H9 (cell line): ENCODE measurements around the gene CFAP299. TPM values are rescaled to one million over a fixed set of nuclear protein-coding genes. Genes with fewer than 3 reads are reported as not detected.
"Not testable (repeated sequence)": the region's sequence is repeated elsewhere in the genome, so short reads cannot be mapped to it uniquely, and the experiment has no call there.

Source experiments
- DNase-seq: peaks from one replicate; pipeline ENCODE4 v3.0.0-alpha.2; 2017
- H2AFZ ChIP-seq: one replicate; pipeline ENCODE4 v1.6.1; 2013; ENCODE audit warnings: mild to moderate bottlenecking, low read length, control low read depth, moderate library complexity
- H2AK5ac ChIP-seq: 2 replicates; pipeline ENCODE4 v1.6.1; 2013; ENCODE audit warnings: low read length, control low read depth, mixed read lengths; ENCODE audit not compliant: insufficient read length
- H2BK120ac ChIP-seq: one replicate; pipeline ENCODE4 v1.6.1; 2013; ENCODE audit warnings: low read depth, mild to moderate bottlenecking, low read length, control low read depth, inconsistent platforms; ENCODE audit not compliant: poor library complexity, severe bottlenecking
- H2BK12ac ChIP-seq: 2 replicates; pipeline ENCODE4 v1.6.1; 2013; ENCODE audit warnings: low read length, control low read depth, mixed read lengths, low read depth; ENCODE audit not compliant: insufficient read length
- H2BK15ac ChIP-seq: 2 replicates; pipeline ENCODE4 v1.6.1; 2013; ENCODE audit warnings: low read depth, low read length, control low read depth
- H2BK20ac ChIP-seq: one replicate; pipeline ENCODE4 v1.6.1; 2013; ENCODE audit warnings: low read depth, mild to moderate bottlenecking, low read length, control low read depth, inconsistent platforms; ENCODE audit not compliant: poor library complexity, severe bottlenecking
- H2BK5ac ChIP-seq: 2 replicates; pipeline ENCODE4 v1.6.1; 2013; ENCODE audit warnings: low read length, control low read depth, mixed read lengths; ENCODE audit not compliant: insufficient read length
- H3K14ac ChIP-seq: 2 replicates; pipeline ENCODE4 v1.6.1; 2013; ENCODE audit warnings: low read length, control low read depth; ENCODE audit not compliant: insufficient read depth
- H3K18ac ChIP-seq: 2 replicates; pipeline ENCODE4 v1.6.1; 2013; ENCODE audit warnings: low read depth, mild to moderate bottlenecking, mixed read lengths, low read length, control low read depth; ENCODE audit not compliant: insufficient read length
- H3K23ac ChIP-seq: 2 replicates; pipeline ENCODE4 v1.6.1; 2013; ENCODE audit warnings: low read length, control low read depth, mixed read lengths, low read depth; ENCODE audit not compliant: insufficient read length
- H3K23me2 ChIP-seq: 2 replicates; pipeline ENCODE4 v1.6.1; 2013; ENCODE audit warnings: low read depth, mild to moderate bottlenecking, mixed read lengths, low read length, control low read depth; ENCODE audit not compliant: insufficient read length, poor library complexity, severe bottlenecking
- H3K27ac ChIP-seq: 2 replicates; pipeline ENCODE4 v1.5.1; 2013; ENCODE audit warnings: low read length, control low read depth, mixed read lengths, low read depth; ENCODE audit not compliant: insufficient read length
- H3K27me3 ChIP-seq: 2 replicates; pipeline ENCODE4 v1.6.1; 2013; ENCODE audit warnings: low read length, control low read depth, inconsistent platforms; ENCODE audit not compliant: insufficient read depth
- H3K4ac ChIP-seq: 2 replicates; pipeline ENCODE4 v1.6.1; 2013; ENCODE audit warnings: low read depth, mild to moderate bottlenecking, control low read depth, inconsistent platforms, low read length, moderate library complexity
- H3K4me1 ChIP-seq: 2 replicates; pipeline ENCODE4 v1.6.1; 2013; ENCODE audit warnings: low read length, control low read depth, inconsistent platforms; ENCODE audit not compliant: insufficient read depth
- H3K4me2 ChIP-seq: 2 replicates; pipeline ENCODE4 v1.6.1; 2013; ENCODE audit warnings: low read length, control low read depth, mixed read lengths; ENCODE audit not compliant: insufficient read length, insufficient read depth
- H3K56ac ChIP-seq: 2 replicates; pipeline ENCODE4 v1.6.1; 2013; ENCODE audit warnings: low read depth, mild to moderate bottlenecking, mixed read lengths, low read length, control low read depth; ENCODE audit not compliant: insufficient read length
- H3K79me1 ChIP-seq: 2 replicates; pipeline ENCODE4 v1.6.1; 2013; ENCODE audit warnings: low read depth, mild to moderate bottlenecking, moderate library complexity, low read length, control low read depth, inconsistent platforms; ENCODE audit not compliant: insufficient read depth, poor library complexity, severe bottlenecking
- H3K79me2 ChIP-seq: 2 replicates; pipeline ENCODE4 v1.6.1; 2013; ENCODE audit warnings: low read length, control low read depth, inconsistent platforms; ENCODE audit not compliant: insufficient read depth
- H3K9ac ChIP-seq: 2 replicates; pipeline ENCODE4 v1.6.1; 2013; ENCODE audit warnings: low read length, control low read depth, mixed read lengths; ENCODE audit not compliant: insufficient read length; ENCODE audit errors: extremely low read depth
- H3K9me3 ChIP-seq: one replicate; pipeline ENCODE4 v1.6.1; 2013; ENCODE audit warnings: low read depth, low read length, inconsistent platforms; ENCODE audit not compliant: control insufficient read depth
- H3T11ph ChIP-seq: one replicate; pipeline ENCODE4 v1.6.1; 2013; ENCODE audit warnings: mild to moderate bottlenecking, low read length, control low read depth, inconsistent platforms
- H4K20me1 ChIP-seq: one replicate; pipeline ENCODE4 v1.6.1; 2013; ENCODE audit not compliant: control insufficient read depth, insufficient read length, insufficient read depth
- H4K5ac ChIP-seq: 2 replicates; pipeline ENCODE4 v1.6.1; 2013; ENCODE audit warnings: low read depth, mild to moderate bottlenecking, mixed read lengths, low read length, control low read depth; ENCODE audit not compliant: insufficient read length
- H4K8ac ChIP-seq: replicated peaks from 2 replicates; pipeline ENCODE4 v1.6.1; 2013; ENCODE audit warnings: low read length, control low read depth, mixed read lengths, low read depth; ENCODE audit not compliant: insufficient read length
- H4K91ac ChIP-seq: 2 replicates; pipeline ENCODE4 v1.6.1; 2013; ENCODE audit warnings: low read depth, mild to moderate bottlenecking, moderate library complexity, mixed read lengths, low read length, control low read depth; ENCODE audit not compliant: insufficient read length
- H3K27ac Mint-ChIP-seq, 3 experiments: 2 replicates in 2 of 3; 3 replicates in 1 of 3; pipeline ENCODE4 v1.8.0; 2020 to 2021; ENCODE audit warnings: mixed read lengths in 3 of 3, mild to moderate bottlenecking in 1 of 3, moderate library complexity in 1 of 3
- H3K27me3 Mint-ChIP-seq: 2 replicates; pipeline ENCODE4 v1.8.0; 2021; ENCODE audit warnings: low read depth, mild to moderate bottlenecking, moderate library complexity, mixed read lengths
- H3K36me3 Mint-ChIP-seq, 3 experiments: 2 replicates in 2 of 3; 3 replicates in 1 of 3; pipeline ENCODE4 v1.8.0; 2020 to 2021; ENCODE audit warnings: low read depth in 3 of 3, mixed read lengths in 3 of 3; ENCODE audit not compliant: insufficient read depth in 1 of 3
- H3K4me1 Mint-ChIP-seq, 2 experiments: 2 replicates each; pipeline ENCODE4 v1.8.0; 2020; ENCODE audit warnings: mixed read lengths in 2 of 2
- H3K4me3 Mint-ChIP-seq, 2 experiments: 2 replicates in 1 of 2; 3 replicates in 1 of 2; pipeline ENCODE4 v1.8.0; 2020 to 2021; ENCODE audit warnings: mild to moderate bottlenecking in 2 of 2, mixed read lengths in 2 of 2, moderate library complexity in 1 of 2
- H3K9me3 Mint-ChIP-seq, 2 experiments: 2 replicates in 1 of 2; 3 replicates in 1 of 2; pipeline ENCODE4 v1.8.0; 2020; ENCODE audit warnings: mild to moderate bottlenecking in 2 of 2, mixed read lengths in 2 of 2, moderate library complexity in 1 of 2
- CTCF ChIP-seq: fragments of 200-600 bp; sonication (generic); conservative IDR thresholded peaks from 3 replicates; pipeline ENCODE4 v1.8.0; 2021; ENCODE audit warnings: antibody characterized with exemption, mild to moderate bottlenecking
- WGBS: extraction: QIAGEN DNeasy Blood & Tissue Kit; methylation state at CpG from one replicate; pipeline ENCODE4 v1.1.7; 2013; ENCODE audit warnings: missing lambda C conversion rate, low lambda C conversion rate, mixed read lengths; ENCODE audit not compliant: insufficient read length; ENCODE audit errors: extremely low coverage; 5-methylcytosine and 5-hydroxymethylcytosine counted together
- total RNA-seq: library from RNA; stranded (reverse); gene quantifications from 2 replicates; pipeline ENCODE4 v1.2.1, GENCODE V29; 2021

The CFAP299 gene
- total RNA-seq, 1 experiment from 2014 or later: not detected

- H3K56ac ChIP-seq: no peak overlapping the region
- Mint-ChIP-seq H3K27me3 (no peaks in the 10 kb centered on the region; the same call in 1 of the 2 replicates), H3K4me3 (no peak overlapping the region), H3K9me3 (no peaks in the 10 kb centered on the region; a peak in 1 of 5 replicates), H3K27ac (no peak overlapping the region), H3K4me1 (peaks cover 5 to 11% of the 10 kb centered on the region in 2 experiments; a peak in 3 of 4 replicates), H3K36me3 (no peaks in the 10 kb centered on the region; a peak in 1 of 7 replicates)
- H3K79me1 ChIP-seq: no peaks in the 10 kb centered on the region
- no peaks in the 10 kb centered on the region for H4K20me1 ChIP-seq
- no peak overlapping the region for H2BK5ac ChIP-seq
- H3K9me3 ChIP-seq: no peaks in the 10 kb centered on the region
- no peak overlapping the region for H3K4ac ChIP-seq
- no peak overlapping the region for H2AFZ ChIP-seq
- H3K27me3 ChIP-seq: no peaks in the 10 kb centered on the region
- TF ChIP-seq CTCF: no peak
- no peak overlapping the region for H4K5ac ChIP-seq
- H4K91ac ChIP-seq: no peak overlapping the region
- no peak for DNase-seq
- no peak overlapping the region for H3K23ac ChIP-seq
- no peak overlapping the region for H2BK20ac ChIP-seq
- H3K9ac ChIP-seq: no peak overlapping the region
- H2BK12ac ChIP-seq: no peak overlapping the region
- H3K4me1 ChIP-seq: no peaks in the 10 kb centered on the region
- no peak overlapping the region for H3K27ac ChIP-seq
- no peak overlapping the region for H2BK15ac ChIP-seq
- no peak overlapping the region for H3K4me2 ChIP-seq
- no peak overlapping the region for H4K8ac ChIP-seq
- H3K23me2 ChIP-seq: no peaks in the 10 kb centered on the region
- H2BK120ac ChIP-seq: no peak overlapping the region
- H3K14ac ChIP-seq: no peak overlapping the region
- H2AK5ac ChIP-seq: no peak overlapping the region
- H3T11ph ChIP-seq: no peak overlapping the region
- no peak overlapping the region for H3K18ac ChIP-seq
- H3K79me2 ChIP-seq: no peaks in the 10 kb centered on the region
These were observed 349.7 kb downstream of the CFAP299 start for GRCh38 chr4:80685214-80685613.

GRCh38 chr4:80687736-80688135 lies 352.2 kb downstream of the CFAP299 start:
- not testable (repeated sequence) for H2BK120ac ChIP-seq, H2AK5ac ChIP-seq, H3K27ac ChIP-seq, DNase-seq, H3K14ac ChIP-seq, H4K20me1 ChIP-seq, H3K79me1 ChIP-seq, H3K9ac ChIP-seq, H4K8ac ChIP-seq, H3K23ac ChIP-seq, H3K36me3 Mint-ChIP-seq, H3K4me2 ChIP-seq, H3K18ac ChIP-seq, H4K5ac ChIP-seq, H3K79me2 ChIP-seq, H2BK15ac ChIP-seq, H3K9me3 ChIP-seq, H3K9me3 Mint-ChIP-seq, H2BK5ac ChIP-seq, H3K4ac ChIP-seq, H3K27me3 ChIP-seq, H2AFZ ChIP-seq, H3T11ph ChIP-seq, H3K56ac ChIP-seq, H4K91ac ChIP-seq, H2BK20ac ChIP-seq, H3K4me1 ChIP-seq, H2BK12ac ChIP-seq, H3K23me2 ChIP-seq, H3K4me1 Mint-ChIP-seq, H3K27me3 Mint-ChIP-seq
- peak overlapping the region in 1 of 3 experiments; percentile 27; a peak in 1 of 7 replicates for H3K27ac Mint-ChIP-seq
- WGBS: no CpG with 5 or more reads among the region's 23 CpGs
- H3K4me3 Mint-ChIP-seq: peak overlapping the region in 1 of 2 experiments; percentile 24; a peak in 1 of 5 replicates
